GM19239 (cell line): Measurements from ENCODE around the gene KRT33B.

Experiments
- DNase-seq: peaks from one replicate; pipeline ENCODE4 v3.0.0; 2011; ENCODE audit warnings: low spot score; ENCODE audit not compliant: insufficient read length
- FAIRE-seq: peaks from 2 replicates; lab custom pipeline; 2011; peaks lifted over from hg19 to GRCh38; lab: Jason Lieb, UNC

The KRT33B gene

DNA sequence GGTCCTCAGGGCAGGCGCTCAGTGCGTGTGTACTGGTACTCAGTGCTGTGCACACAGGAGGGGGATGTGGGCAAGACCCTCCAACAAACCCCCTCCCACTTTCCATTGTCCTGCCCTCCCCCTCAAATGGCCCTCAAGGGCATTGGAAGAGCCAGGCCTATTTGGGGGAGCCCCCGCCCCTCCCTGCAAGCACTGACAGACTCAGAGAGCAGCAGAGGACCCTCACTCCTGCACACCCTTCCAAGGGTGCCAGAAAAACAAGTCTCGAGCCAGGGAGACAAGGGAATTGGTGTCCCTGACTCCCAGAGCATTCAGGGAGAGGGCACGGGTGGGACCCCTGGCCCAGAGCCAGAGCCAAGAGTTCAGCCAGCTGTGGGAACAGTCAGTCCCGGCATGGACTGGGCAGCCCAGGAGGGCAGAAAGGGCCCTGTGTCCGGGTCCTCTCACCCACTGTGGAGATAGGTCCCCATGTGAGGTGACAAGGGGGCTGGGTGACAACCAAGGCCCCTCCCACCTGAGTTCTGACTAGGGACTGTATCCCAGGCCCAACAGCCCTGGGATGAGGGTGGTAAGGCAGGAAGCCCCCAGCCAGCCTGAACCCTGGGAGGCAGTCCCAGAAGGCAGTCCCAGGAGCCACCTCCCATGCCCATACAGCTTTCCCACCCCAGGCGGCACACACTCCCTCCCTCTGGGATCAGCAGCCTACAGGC, 42.0 kb downstream of the KRT33B start:
- DNase-seq: no peak
- FAIRE-seq: no peak

DNA sequence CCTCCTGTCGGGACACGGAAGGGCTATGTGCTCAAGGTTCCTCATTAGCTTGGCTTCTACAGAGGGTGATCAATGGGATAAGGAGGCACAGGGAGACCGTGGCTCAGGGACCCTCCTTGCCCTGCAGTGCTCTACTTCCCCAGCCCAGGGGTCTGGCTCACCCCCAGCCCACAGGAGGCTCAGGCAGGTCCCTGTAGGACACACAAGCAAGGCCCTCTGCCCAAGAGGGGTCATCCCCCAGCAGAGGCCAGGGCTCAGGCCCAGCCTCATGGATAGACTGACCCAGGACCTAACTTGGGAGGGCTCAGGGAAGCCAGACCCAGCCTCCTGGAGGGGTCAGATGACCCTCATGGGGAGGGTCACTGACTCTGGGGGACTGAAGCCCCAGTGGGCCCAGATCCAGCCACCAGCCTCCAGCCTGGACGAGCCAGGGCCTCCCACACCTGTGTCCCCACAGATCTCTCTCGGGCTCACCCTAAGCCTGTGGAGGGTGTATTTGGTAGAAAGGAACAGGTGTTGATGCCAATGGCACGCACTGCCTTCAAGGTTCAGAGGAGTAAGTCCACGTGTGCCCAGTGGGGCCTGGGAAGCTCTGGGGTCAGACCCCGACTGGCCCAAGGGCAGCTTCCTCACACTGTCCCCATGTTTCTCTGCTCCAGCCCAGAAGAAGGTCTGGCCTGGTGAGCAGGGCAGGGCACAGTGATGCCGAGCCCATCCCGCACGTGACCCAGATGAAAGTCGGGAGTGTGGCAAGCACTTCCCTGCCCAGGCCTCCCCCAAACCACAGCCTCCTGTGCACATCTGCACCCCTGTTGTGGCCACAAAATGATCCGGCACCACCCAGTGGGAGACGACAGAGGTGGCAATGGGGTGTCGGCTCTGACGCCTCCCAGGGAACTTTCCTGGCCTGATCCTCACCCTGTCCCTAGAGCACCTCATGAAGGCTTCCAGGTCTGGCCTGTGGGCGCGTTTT, 43.2 kb downstream of the KRT33B start:
- FAIRE-seq: no peak
- no peak for DNase-seq

DNA sequence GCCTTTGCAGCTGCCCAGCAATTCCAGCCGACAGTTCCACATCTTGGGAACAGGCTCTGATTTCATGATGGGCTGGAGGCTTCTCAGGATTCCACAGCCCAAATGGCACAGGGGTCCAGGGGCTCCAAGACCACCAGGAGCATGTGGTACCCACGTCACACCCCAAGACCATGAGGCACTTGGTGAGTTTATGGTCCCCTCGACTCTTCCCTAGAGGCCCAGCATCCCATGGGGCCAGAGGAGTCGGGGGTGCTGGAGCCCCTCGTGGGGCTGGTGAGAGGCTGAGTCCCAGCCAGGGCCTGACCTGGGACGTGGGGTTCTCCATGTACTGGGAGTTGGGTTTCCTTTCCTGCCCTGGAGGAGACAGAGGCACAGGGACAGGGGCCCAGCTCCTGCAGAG, 44.0 kb downstream of the KRT33B start:
- DNase-seq: no peak
- no peak for FAIRE-seq

DNA sequence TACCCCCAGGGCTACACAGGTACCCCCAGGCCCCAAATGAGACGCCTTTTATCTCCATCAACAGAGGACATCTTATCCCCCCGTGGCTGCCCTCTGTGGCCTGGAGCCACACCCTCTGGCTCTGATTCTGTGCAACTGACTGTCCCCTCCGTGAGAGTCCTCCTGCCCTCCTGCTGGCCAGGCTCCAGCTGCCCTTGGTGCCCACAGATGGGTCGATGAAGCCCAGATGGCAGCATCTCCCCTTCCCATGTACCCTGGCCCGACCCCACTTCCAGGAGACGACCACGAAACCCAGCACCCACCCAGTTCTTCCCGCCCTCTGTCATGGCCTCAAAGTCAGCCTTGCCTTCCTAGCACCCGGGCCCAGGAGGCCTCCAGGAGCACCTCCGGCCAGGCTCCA, 44.5 kb downstream of the KRT33B start:
- DNase-seq (no peak), FAIRE-seq (no peak)

GRCh38 chr17:41324180-41325075, 45.2 kb downstream of the KRT33B start:
- FAIRE-seq (no peak), DNase-seq (no peak)

DNA sequence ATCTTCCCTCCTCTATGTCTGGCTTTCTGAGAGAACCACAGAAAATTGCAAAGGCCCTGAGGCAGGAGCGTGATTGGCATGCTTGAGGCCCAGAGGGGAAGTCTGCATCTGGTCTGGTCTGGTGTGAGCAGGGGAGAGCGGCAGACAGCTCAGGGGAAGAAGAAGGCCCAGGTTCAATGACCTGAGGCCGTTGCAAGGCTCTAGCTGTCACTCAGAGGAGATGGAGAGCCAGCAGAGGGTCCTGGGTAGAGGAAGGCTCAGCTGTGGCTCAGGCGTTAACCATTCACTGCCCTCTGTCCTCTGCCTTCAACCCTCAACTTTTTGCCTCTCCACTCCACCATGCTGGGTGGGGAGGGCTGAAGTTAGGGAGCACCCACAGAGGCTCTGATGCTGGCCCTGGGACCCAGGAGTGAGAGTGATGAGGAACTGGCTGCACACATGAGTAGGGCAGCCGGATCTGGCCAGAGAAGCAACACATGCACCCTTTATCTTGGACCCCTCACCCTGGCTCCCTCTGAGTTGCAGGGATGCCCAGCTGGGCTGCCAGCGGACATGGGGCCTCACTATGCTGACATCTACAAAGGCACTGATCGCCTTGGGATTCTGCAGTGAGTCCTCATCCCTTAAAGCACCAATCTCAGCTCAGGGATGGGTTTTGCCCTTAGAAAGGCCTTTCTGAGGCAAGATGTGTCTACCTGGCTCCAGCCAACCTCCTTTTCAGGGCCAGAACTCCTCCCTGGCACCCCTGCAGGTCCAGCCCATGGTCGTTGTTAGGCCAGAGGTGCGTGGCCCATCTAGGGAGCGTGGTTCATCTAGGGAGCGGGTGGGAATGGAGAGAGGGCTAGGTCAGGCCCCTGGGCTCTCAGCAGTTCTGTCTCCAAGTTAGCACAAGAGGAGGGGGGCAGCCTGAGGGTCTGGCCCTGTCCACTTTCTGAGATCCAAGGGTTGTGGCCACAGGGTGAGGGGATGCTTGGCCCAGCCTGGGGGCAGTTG, 46.4 kb downstream of the KRT33B start:
- no peak for DNase-seq
- no peak for FAIRE-seq

DNA sequence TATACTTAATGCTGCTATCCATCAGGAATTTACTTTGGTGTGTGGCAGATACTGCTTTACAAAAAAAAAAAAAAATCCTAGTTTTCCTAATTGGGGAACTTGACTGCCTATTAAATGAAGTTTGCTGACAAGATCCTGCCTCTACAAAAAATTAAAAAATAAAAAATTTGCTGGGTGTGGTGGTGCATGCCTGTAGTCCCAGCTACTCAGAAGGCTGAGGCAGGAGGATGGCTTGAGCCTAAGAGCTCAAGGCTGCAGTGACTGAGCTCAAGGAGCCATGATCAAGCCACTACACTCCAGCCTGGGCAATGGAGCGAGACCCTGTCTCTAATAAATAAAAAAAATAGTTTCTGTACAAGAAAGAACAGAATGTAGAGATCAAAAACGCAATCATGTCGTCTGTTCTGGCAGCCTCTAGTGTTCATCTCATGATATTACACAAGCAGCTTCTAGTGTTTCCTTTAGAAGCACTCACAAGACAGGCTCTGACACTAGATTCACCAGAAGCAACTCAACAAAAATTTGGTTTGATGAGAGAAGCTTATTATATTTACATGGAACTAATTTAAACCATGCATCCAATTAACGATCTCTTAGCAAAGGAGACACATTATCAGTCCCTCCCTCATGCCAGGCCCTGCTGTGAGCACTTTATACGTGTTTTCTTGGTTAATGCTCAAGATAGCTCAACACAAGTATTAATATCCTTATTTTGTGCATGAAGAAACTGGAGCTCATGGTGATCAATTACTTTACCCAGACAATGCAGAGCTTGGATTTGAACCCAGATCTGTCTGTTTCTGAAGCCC, 47.3 kb downstream of the KRT33B start:
- FAIRE-seq (peak; percentile 77), DNase-seq (no peak)

- DNase-seq (no peak), FAIRE-seq (no peak)
Observed at GRCh38 chr17:41318231-41318630, 51.4 kb downstream of the KRT33B start.

DNA sequence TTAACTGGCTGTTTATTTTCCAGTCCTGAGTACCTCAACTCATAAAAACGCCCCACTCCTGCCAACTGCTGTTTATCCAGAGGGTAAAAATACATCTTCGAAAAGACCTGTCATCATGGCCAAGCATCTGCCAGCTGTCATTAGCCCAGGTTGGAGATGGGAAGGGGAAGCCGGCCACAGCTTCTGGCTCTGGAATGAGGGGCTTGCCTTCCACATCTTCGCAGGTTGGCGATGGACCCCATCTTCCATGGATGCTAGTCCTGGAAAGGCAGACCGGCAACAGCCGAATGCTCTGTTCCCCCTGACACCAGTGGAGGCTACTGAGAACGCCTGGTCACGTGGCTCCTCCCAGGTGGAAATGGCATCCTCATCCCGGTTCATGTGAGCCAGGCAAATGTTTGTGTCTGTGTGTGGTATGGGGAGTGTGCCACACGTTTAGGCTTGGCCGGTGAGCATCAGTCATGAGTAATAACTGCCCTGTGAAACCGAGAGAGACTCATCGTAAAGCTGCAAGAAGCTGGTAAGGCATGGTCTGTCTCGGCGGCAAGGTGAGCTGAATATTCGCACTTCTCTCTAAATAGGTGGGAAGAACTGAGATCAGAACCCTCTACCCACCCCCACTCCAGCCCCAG, 53.7 kb downstream of the KRT33B start:
- DNase-seq (no peak), FAIRE-seq (no peak)

GRCh38 chr17:41315204-41315794, 54.3 kb downstream of the KRT33B start, which contains the start of gene KRTAP17-1:
Gene KRTAP17-1 (minus strand): TSS chr17:41315710. CDS start chr17:41315650, 60 bp downstream.
- DNase-seq (no peak), FAIRE-seq (no peak)
